ENCODE measurements around the gene HES3.

The HES3 gene

GRCh38 chr1:6275826-6276782 lies 32.1 kb downstream of the HES3 start:
- H3K4me3 ChIP-seq (ENCODE audit: low read length), result no peak overlapping the region
- TF ChIP-seq CTCF (IDR thresholded peaks at IDR 0.05; ENCODE audit: low read length) (no peak), EZH2phosphoT487 (IDR thresholded peaks at IDR 0.05; ENCODE audit: low read length) (no peak), EZH2 (optimal IDR thresholded peaks at IDR 0.05; ENCODE audit: low read depth, low read length) (no peak)
- H3K9ac ChIP-seq (ENCODE audit: low read length), result no peak overlapping the region

DNA sequence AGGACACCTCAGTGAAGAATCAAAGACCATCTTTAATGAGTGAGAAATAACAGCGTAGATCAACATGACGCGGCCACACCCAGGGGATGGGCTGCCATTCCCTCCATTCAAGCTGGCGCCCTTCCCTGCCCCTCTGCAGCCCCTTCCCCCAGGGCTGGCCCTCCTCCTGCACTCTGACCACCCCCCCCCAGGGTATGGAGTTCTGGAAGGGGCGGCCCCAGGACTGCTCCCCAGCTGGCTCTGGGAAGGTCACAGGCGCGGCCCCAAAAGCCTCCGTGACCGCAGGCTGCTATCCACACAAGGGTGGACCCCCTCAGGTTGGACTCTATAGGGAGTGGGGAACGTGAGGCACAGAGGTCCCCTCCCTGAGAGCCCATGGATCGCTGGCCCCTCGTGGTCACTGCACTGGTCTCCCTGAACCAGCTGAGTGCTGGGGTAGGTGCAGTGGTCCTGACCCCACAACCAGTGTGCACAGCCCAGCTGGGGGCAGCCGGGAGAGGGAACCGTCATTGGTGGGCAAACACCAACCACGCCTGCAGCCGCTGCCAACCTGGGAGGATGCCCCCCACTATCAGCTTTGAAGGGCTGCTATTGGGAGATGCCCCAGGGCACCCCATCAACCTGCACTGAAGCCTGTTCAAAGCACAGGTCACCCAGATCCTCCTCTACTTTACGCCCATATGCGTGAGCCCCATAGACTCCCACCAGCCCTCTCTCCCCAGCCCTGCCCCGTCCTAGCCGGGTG lies 33.0 kb downstream of the HES3 start:
- Histone ChIP-seq H3K27ac (ENCODE audit: low read length) (no peak overlapping the region), H3F3A (ENCODE audit: insufficient read depth, low read length) (no peaks in the 10 kb centered on the region), H3K9me2 (replicated peaks; ENCODE audit: insufficient read depth, low read length) (no peaks in the 10 kb centered on the region), H3K4me1 (ENCODE audit: low read length) (no peaks in the 10 kb centered on the region), H3K4me3 (ENCODE audit: low read length) (no peak overlapping the region), H3K27me3 (replicated peaks; ENCODE audit: insufficient read depth, low read length) (no peaks in the 10 kb centered on the region), H4K20me1 (ENCODE audit: insufficient read depth, low read length) (no peaks in the 10 kb centered on the region), H3K9me3 (replicated peaks; ENCODE audit: insufficient read depth, low read length) (no peaks in the 10 kb centered on the region), H2AFZ (ENCODE audit: low read length) (no peak overlapping the region), H3K36me3 (replicated peaks; ENCODE audit: insufficient read depth, low read length) (no peaks in the 10 kb centered on the region), H3K9ac (ENCODE audit: low read length) (no peak overlapping the region), H3K79me2 (ENCODE audit: low read length) (no peaks in the 10 kb centered on the region), H3K4me2 (ENCODE audit: low read depth, low read length) (no peak overlapping the region)
- TF ChIP-seq EZH2phosphoT487 (IDR thresholded peaks at IDR 0.05; ENCODE audit: low read length) (no peak), EZH2 (optimal IDR thresholded peaks at IDR 0.05; ENCODE audit: low read depth, low read length) (no peak), CTCF (IDR thresholded peaks at IDR 0.05; ENCODE audit: low read length) (no peak)
- DNase-seq, result no peak

More at GRCh38 chr1:6275826-6276782, 32.1 kb downstream of the HES3 start:
- Histone ChIP-seq H3K27ac (ENCODE audit: low read length) (no peak overlapping the region), H3K9me2 (replicated peaks; ENCODE audit: insufficient read depth, low read length) (no peaks in the 10 kb centered on the region), H3K79me2 (ENCODE audit: low read length) (no peaks in the 10 kb centered on the region), H3K4me2 (ENCODE audit: low read depth, low read length) (no peak overlapping the region), H3K9me3 (replicated peaks; ENCODE audit: insufficient read depth, low read length) (no peaks in the 10 kb centered on the region), H3K4me1 (ENCODE audit: low read length) (no peaks in the 10 kb centered on the region), H2AFZ (ENCODE audit: low read length) (no peak overlapping the region), H3K27me3 (replicated peaks; ENCODE audit: insufficient read depth, low read length) (no peaks in the 10 kb centered on the region), H4K20me1 (ENCODE audit: insufficient read depth, low read length) (no peaks in the 10 kb centered on the region), H3F3A (ENCODE audit: insufficient read depth, low read length) (no peaks in the 10 kb centered on the region), H3K36me3 (replicated peaks; ENCODE audit: insufficient read depth, low read length) (no peaks in the 10 kb centered on the region)
- no peak for DNase-seq

- Histone ChIP-seq H3K79me2 (ENCODE audit: low read length) (no peaks in the 10 kb centered on the region), H3K9me2 (replicated peaks; ENCODE audit: insufficient read depth, low read length) (no peaks in the 10 kb centered on the region), H3K27ac (ENCODE audit: low read length) (no peak overlapping the region), H3F3A (ENCODE audit: insufficient read depth, low read length) (no peaks in the 10 kb centered on the region), H4K20me1 (ENCODE audit: insufficient read depth, low read length) (no peaks in the 10 kb centered on the region), H3K4me3 (ENCODE audit: low read length) (no peak overlapping the region), H3K4me2 (ENCODE audit: low read depth, low read length) (no peak overlapping the region), H2AFZ (ENCODE audit: low read length) (no peak overlapping the region), H3K36me3 (replicated peaks; ENCODE audit: insufficient read depth, low read length) (no peaks in the 10 kb centered on the region), H3K4me1 (ENCODE audit: low read length) (no peaks in the 10 kb centered on the region), H3K9ac (ENCODE audit: low read length) (no peak overlapping the region), H3K27me3 (replicated peaks; ENCODE audit: insufficient read depth, low read length) (no peaks in the 10 kb centered on the region), H3K9me3 (replicated peaks; ENCODE audit: insufficient read depth, low read length) (no peaks in the 10 kb centered on the region)
- DNase-seq, result no peak
- TF ChIP-seq EZH2 (optimal IDR thresholded peaks at IDR 0.05; ENCODE audit: low read depth, low read length) (no peak), EZH2phosphoT487 (IDR thresholded peaks at IDR 0.05; ENCODE audit: low read length) (no peak), CTCF (IDR thresholded peaks at IDR 0.05; ENCODE audit: low read length) (no peak)
Measured at GRCh38 chr1:6278263-6278662, 34.3 kb downstream of the HES3 start.
